ENCODE measurements around the gene ZBTB45. TPM values are rescaled to one million over a fixed set of nuclear protein-coding genes. Genes with fewer than 3 reads are reported as not detected.
A peak's percentile ranks its signal among the peaks of the same experiment; 100 is the strongest.

ZBTB45 gene
- polyA plus RNA-seq (ENCODE audit: insufficient read length in 4 of 4), result 10 to 100 TPM in 1 of 4 donors, 1 to 10 TPM in 3; 8.7 to 15.3 (median 9.0) TPM

- DNase-seq (ENCODE audit: low read depth in 4 of 4, low spot score in 3 of 4), result peak; percentile 85 to 91 (median 90)
Measured at GRCh38 chr19:58519355-58520256, at the start of gene ZBTB45. ZBTB45 (minus strand) TSS chr19:58519810; CDS start chr19:58517673, 2,137 bp downstream.

- no peak for DNase-seq (ENCODE audit: low read depth in 4 of 4, low spot score in 3 of 4)
Measured at GRCh38 chr19:58568453-58569130, 49.0 kb upstream of the ZBTB45 start.

- DNase-seq (ENCODE audit: low read depth in 4 of 4, low spot score in 3 of 4), result no peak
Measured at GRCh38 chr19:58566989-58567388, 47.4 kb upstream of the ZBTB45 start.

- DNase-seq (ENCODE audit: low read depth in 4 of 4, low spot score in 3 of 4), result no peak
Measured at GRCh38 chr19:58563823-58564222, 44.2 kb upstream of the ZBTB45 start.

GRCh38 chr19:58563034-58563573, 43.5 kb upstream of the ZBTB45 start:
- DNase-seq (ENCODE audit: low read depth in 4 of 4, low spot score in 3 of 4), result no peak

DNA sequence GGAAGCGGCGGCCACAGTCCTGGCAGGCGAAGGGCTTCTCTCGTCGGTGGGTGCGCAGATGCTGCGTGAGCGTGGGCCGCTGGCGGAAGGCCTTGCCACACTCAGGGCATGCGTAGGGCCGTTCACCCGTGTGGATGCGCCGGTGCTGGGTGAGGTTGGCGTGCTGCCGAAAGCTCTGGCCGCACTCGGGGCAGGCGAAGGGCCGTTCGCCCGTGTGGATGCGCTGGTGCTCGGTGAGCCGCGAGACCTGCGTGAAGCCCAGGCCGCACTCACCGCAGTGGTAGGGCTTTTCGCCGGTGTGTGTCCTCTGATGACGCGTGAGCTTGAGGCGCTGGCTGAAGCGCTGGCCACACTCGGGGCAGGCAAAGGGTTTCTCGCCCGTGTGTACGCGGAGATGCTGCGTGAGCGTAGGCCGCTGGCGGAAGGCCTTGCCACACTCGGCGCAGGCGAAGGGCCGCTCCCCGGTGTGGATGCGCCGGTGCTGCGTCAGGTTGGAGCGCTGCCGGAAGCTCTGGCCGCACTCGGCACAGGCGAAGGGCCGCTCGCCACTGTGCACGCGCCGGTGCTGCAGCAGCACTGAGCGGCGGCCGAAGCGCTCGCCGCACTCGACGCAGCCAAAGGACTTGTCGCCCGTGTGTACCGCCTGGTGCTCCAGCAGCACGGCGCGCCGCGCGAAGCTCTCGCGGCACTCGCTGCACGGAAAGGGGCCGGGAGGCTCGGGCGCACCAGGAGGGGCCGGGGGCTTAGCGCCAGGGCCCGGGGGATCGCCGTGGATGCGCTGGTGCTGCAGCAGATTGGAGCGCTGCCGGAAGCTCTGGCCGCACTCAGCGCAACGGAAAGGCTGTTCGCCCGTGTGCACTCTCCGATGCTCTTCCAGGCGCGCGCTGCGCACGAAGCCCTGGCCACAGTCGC, 42.8 kb upstream of the ZBTB45 start:
- no peak for DNase-seq (ENCODE audit: low read depth in 4 of 4, low spot score in 3 of 4)

DNA sequence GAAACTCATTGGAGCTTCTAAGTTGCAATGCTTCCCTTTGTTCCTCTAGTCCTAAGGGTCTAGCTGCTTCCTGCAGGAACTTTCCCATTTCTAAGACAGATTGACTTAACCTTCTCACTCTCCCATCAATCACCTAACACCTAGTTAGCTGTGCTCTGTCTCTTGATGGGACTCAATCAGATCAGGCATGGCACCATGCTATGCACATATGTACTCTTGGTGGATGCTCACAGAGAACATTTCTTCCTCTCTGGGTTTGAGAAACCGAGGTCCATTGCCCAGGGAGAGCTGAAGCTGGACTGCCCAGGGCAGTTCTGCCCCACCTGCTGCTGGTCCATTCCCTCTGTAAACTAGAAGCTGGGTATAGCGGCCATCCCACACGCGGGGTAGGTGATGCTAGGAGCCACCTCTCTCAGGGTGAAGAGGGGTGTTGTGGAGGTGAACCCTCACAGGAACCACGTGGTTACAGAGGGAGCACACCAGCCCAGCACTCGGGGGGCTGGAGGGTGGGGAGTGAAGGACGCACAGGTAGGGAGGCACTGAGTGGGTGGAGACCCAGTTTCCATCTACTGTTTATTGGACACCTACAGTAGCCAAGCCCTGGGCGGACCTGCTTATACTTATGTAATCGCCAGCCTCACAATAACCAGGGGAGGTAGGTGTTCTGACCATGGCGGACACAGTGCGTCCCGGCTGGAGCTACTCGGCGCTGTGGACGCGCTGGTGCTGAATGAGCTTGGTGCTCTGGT, 41.9 kb upstream of the ZBTB45 start:
- no peak for DNase-seq (ENCODE audit: low read depth in 4 of 4, low spot score in 3 of 4)

DNA sequence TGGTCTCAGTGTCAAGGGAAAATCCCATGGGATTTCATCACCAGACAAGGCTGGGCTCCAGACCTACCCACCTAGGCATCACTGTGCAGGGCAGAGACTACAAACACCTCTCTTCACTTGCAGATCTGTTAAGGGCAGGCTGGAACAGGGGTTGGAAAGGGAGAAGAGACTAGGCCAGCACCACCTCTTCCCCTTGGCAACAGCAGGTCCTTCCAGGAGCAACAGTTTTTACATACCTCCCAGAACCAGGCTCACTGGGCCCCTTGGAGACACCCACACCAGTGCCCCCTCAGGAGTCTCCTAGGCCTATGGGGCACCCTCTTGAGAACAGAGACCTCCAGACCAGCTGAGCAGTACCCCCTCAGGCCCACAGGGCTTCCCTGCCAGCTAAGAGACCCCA, 41.3 kb upstream of the ZBTB45 start:
- DNase-seq (ENCODE audit: low read depth in 4 of 4, low spot score in 3 of 4), result no peak

- no peak for DNase-seq (ENCODE audit: low read depth in 4 of 4, low spot score in 3 of 4)
Measured at GRCh38 chr19:58560007-58560887, 40.6 kb upstream of the ZBTB45 start.

GRCh38 chr19:58559275-58560006, 39.8 kb upstream of the ZBTB45 start:
- DNase-seq (ENCODE audit: low read depth in 4 of 4, low spot score in 3 of 4), result peak in 3 of 4 donors; percentile 76 to 85 (median 85)

- peak; percentile 92 to 98 (median 97) for DNase-seq (ENCODE audit: low read depth in 4 of 4, low spot score in 3 of 4)
Measured at GRCh38 chr19:58558623-58559274, 39.1 kb upstream of the ZBTB45 start.

DNA sequence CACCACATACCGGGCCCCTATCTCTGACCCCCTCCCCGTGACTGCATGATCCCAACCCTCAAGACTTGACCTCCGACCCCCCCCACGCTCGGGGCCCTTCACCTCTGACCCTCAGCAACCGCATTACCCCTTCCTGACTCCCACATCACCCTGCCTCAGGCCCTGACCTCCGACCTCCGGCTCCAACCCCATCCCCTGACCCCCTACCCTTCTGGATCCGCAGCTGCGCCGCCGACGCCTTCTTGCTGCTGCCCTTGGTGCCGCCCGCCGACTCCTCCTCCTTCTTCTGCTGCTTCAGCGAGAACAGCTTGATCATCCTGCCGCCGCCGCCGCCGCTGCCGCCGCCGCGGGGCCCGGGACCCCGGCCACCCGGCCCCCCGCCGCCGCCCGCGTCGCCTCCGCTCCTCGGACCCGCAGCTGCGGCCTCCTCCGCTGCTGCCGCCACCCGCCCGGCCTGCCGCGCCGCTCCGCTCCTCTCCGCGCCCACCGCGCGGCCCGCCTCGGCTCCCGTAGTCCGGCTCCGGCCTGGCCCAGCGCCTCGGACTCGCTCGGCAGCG, 38.5 kb upstream of the ZBTB45 start, which contains the start of gene UBE2M:
Gene UBE2M, minus strand, starts transcription at position 546 of the 557 bp plus-strand sequence. Its CDS starts 230 bp downstream, at position 316.
- DNase-seq (ENCODE audit: low read depth in 4 of 4, low spot score in 3 of 4), result no peak

DNA sequence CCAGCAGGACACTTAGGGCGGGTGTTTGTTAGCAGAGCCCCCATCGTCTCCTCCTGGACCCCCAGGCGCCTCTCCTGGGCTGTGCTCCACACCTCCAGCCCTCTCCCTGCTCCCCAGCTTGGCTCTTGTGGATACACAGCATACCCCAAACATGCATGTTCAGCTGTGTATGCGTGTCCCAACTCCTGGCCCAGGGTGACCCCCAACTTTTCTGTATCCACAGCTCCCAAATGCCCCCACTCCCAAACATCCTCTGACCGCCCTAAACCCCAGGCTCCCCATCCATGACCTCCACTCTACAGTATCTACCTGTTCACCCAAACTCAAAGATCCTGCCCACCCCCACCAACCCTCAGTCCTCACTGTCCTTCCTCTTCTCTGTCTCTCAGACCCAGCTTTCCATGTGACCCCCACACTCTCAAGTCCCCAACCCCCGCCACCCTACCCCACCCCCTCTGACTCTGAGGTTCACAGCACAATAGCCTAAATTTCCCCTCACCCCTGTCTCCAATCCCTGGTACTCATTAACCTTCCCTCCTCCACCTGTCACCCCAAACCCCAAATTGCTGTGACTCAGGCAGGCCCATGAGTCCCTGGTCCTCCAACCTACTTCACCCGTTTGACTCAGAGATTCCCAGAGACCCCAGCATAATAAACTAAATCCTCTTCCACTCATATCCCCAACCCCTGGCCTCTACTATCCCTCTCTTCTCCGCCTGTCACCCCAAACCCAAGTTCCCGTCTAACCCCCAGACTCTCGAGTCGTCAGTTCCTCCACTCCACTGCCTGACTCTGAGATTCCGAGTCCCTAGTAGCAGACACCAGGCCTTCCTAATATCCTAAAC, 37.8 kb upstream of the ZBTB45 start:
- DNase-seq (ENCODE audit: low read depth in 4 of 4, low spot score in 3 of 4), result no peak

GRCh38 chr19:58556622-58557220, 37.1 kb upstream of the ZBTB45 start:
- DNase-seq (ENCODE audit: low read depth in 4 of 4, low spot score in 3 of 4), result no peak

DNA sequence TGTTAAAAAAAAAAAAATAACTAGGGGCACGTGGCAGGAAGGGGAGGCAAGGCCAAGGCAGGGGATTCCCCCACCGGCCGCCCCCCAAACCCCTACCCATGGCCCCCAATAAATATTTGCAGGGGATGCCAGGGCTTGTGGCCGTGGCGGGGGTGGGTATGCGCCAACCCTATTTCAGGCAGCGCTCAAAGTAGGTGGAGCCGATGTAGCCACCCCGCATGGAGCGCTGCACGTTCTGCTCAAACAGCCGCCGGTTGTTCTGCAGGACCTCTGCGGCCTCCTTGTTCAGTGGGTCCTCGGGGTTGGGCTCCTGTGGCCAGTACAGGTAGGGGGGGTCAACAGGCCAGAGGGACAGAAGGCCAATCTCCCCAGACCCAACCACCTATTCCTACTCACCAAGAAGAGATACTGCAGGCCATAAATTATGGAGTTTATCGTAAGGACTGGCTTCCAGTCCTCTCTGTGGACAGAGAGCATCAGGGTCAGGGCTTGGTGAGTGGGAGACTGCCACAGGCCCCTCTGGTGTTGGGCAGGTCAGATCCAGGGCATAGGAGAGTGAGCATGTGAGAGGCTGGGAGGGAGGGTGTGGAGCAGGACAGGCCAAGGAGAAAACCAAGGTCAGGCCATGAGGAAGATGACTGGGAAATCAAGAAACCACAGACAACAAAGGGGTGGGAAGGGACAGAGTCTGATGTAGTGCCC, 36.5 kb upstream of the ZBTB45 start:
- no peak for DNase-seq (ENCODE audit: low read depth in 4 of 4, low spot score in 3 of 4)
